ENCODE measurements around the gene CIC.
A peak's percentile ranks its signal among the peaks of the same experiment; 100 is the strongest.

Gene CIC

DNA sequence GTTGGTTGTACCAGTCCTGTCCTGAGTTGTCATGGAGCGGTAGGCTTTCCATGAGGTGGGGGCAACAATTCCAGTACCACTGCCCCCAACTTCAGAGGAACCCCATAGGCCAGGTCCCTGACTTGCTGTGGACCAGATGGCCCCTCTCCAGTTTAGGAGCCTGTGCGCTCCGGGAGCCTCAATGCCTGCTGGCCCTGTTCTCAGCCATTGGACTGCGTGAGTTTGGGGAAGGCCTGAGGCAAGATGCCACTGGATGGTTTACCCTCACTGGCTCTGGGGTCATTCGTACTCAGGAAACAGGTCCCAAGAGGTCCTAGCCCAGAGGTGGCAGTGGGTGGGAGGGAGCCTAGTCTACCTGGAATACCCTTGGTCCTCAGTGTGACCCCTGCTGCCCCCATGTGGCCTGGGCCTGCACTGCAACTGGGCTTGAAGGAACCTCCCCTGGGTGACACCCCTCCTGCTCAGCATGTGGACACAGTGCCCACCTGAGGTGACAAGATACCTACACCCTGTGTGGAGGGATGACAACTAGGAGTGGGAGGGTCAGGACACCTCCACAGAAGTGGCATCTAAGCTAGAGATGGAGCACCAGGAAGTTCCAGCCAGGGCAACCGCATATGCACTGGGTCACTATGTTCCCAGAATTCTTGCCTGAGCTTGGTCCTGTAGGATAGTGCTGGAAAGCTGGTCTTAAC is 26.9 kb downstream of the CIC start:
- no peak for DNase-seq (ENCODE audit: low read depth)
- H3K4me3 ChIP-seq (ENCODE audit: control insufficient read depth, low read depth, low read length), result no peak overlapping the region
- TF ChIP-seq CTCF (IDR thresholded peaks at IDR 0.05; ENCODE audit: control insufficient read depth, insufficient read depth, low read depth, low read length, missing control alignments), result peak; percentile 94

DNA sequence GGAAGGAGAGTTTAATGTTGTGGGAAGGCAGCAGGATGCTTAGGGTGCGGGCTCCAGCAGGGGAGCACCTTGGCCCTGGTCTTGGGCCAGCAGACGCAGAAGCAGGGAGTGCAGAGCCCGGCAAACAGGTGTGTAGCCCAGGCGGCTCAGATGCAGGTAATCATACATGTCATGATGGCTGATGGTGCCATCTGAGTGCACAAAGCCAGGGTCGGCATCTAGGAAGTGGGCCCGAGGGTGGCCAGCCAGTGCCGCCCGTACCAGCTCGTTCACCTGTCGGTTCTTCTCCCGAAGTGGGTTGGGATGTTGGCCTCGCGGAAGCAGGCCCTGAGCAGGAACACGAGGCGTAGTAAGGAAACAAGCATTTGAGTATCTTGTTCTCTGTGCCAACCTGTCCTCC is 28.0 kb downstream of the CIC start:
- TF ChIP-seq CTCF (IDR thresholded peaks at IDR 0.05; ENCODE audit: control insufficient read depth, insufficient read depth, low read depth, low read length, missing control alignments), result no peak
- no peak for DNase-seq (ENCODE audit: low read depth)
- no peak overlapping the region for H3K4me3 ChIP-seq (ENCODE audit: control insufficient read depth, low read depth, low read length)

DNA sequence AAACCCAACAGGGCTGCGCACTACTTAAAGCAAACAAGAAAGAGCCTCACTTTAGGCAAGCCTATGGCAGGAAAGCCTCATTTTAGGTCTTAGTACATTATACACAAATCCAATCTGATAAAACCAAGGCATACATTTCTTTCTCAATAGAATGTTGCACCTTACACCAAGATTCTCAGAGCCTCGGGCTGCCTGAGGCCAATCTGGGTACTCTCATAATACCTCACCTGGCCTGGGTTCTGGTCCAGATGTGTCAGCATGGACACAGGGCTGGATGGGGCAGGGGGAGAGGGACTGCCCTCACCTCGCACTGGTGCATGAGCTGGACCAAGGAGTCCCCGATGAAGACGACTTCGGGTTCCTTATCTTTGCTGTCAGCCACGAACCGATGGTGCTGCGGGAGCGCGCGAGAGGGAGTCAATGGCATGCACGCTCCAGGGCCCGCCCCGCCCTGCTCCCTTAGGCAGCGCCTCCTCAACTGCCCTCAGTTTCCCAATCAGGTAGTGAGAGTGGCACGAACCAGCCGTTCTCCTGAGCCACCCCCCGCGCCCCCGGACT is 32.7 kb downstream of the CIC start, which contains the start of gene PRR19:
PRR19 (plus strand) TSS at position 487 of the 558 bp plus-strand sequence. CDS start 7,453 bp downstream, outside the sequence.
- no peak for DNase-seq (ENCODE audit: low read depth)

DNA sequence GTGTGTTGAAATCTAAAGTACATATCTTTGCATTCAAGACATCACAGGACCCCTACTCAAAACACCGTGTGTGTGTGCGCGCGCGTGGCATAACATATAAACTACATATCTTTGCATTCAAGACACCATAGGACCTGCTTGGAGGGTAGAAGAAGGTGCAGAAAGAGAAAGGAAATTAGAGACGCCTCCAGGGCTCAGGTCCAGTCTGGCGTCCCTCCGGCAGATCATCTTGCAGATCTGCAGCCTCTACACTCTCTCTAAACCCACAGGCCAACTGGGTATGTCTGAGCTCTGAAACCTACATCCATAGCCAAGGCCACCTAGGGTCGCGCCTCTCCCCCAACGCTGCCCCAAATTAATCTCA is 34.0 kb downstream of the CIC start:
- DNase-seq (ENCODE audit: low read depth), result no peak
- H3K4me3 ChIP-seq (ENCODE audit: control insufficient read depth, low read depth, low read length), result peak overlapping the region; percentile 53; the same call in 1 of the 2 replicates
- TF ChIP-seq CTCF (IDR thresholded peaks at IDR 0.05; ENCODE audit: control insufficient read depth, insufficient read depth, low read depth, low read length, missing control alignments), result no peak

More for the DNA sequence above, 32.7 kb downstream of the CIC start, which contains the start of gene PRR19:
- no peak for TF ChIP-seq CTCF (IDR thresholded peaks at IDR 0.05; ENCODE audit: control insufficient read depth, insufficient read depth, low read depth, low read length, missing control alignments)
- H3K4me3 ChIP-seq (ENCODE audit: control insufficient read depth, low read depth, low read length), result peak within 1 kb of the TSS; percentile 53

- no peak for DNase-seq (ENCODE audit: low read depth)
- TF ChIP-seq CTCF (IDR thresholded peaks at IDR 0.05; ENCODE audit: control insufficient read depth, insufficient read depth, low read depth, low read length, missing control alignments), result no peak
- no peak overlapping the region for H3K4me3 ChIP-seq (ENCODE audit: control insufficient read depth, low read depth, low read length)
These were observed 34.8 kb downstream of the CIC start for GRCh38 chr19:42303876-42304275.

DNA sequence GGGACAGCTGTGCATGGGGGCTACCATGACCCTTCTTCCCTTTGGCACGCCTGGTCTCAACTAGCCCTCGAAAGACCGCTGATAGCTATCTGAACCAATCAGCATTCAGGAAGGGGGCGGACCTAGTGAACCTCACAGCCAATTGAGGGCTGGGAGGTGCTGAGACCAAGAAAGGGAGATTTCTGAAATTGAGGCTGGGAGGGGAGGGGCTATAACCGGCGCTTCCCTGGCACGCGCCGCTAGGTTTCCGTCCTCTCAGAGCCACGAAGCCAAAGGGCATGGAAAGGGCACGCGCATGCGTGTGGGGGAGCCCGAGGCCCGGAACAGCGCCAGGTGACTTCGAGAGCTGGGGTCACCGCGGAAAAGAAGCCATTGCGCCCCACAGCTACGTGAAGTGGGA is 37.6 kb downstream of the CIC start:
- no peak for TF ChIP-seq CTCF (IDR thresholded peaks at IDR 0.05; ENCODE audit: control insufficient read depth, insufficient read depth, low read depth, low read length, missing control alignments)
- H3K4me3 ChIP-seq (ENCODE audit: control insufficient read depth, low read depth, low read length), result no peak overlapping the region
- no peak for DNase-seq (ENCODE audit: low read depth)
